Retinal pigment epithelial cell (primary cell): Measurements from ENCODE around the gene AHSG.

Source experiments
- DNase-seq: peaks from one replicate; pipeline ENCODE4 v3.0.0-alpha.2; 2010; ENCODE audit warnings: low read depth
- H3K4me3 ChIP-seq: 2 replicates; pipeline ENCODE4 v1.5.1; 2011; ENCODE audit warnings: mild to moderate bottlenecking, low read length, control low read depth, moderate library complexity
- TF ChIP-seq, protein P1 (sequence below): conservative IDR thresholded peaks from 2 replicates; pipeline ENCODE4 v1.5.1; 2011; ENCODE audit warnings: low read depth, low read length, control low read depth, inconsistent platforms

Gene AHSG

DNA sequence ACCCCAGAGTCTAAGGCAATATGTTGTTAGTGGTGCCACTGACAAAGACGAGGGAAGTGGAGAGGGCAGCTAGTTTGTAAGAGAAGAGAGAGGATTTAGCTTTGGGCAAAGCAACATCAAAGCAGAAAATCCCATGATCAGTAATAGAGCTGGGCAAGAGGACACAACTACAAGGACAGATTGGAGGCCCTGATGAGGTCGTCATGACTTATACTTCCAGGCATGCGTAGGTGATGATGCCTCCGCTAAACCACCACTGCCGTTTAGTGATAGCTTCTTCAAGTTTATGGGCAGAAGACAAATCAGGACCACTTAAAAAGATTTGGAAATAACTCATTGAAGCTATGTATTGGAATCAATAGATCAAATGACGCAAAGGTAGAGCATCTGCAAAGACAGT, 55.6 kb downstream of the AHSG start:
- DNase-seq = no peak
- no peak overlapping the region for H3K4me3 ChIP-seq

DNA sequence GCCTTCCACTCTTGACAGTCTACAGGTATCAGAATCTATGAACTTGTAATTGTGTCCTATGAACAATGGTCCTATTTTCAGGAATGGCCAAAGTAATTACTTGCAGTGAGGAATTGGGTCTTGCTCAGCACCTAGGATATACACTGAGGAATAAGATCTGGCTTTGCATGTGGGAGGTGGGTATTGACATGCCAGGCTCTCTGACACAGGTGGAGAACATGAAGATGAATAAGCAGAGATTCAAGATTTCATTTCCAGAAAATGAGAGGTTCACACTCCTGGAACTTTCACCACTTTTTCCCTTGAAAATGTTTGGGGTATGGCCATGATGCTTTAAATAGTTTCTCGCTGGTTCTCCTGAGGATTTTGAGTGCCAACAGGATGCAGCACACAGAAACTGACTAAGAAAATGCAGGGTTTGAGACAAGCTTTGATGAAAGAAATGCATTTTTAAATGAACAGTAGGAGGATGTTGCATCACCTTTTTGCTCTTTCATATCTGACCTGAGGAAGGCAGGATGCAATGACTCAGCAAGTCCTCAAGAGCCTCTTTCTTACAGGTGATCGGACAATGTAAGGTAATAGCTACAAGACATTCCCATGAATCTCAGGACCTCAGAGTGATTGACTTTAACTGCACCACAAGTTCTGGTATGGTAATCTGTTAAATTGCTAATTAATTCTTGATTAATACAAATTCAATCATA, 56.7 kb downstream of the AHSG start:
- TF ChIP-seq, protein P1, sequence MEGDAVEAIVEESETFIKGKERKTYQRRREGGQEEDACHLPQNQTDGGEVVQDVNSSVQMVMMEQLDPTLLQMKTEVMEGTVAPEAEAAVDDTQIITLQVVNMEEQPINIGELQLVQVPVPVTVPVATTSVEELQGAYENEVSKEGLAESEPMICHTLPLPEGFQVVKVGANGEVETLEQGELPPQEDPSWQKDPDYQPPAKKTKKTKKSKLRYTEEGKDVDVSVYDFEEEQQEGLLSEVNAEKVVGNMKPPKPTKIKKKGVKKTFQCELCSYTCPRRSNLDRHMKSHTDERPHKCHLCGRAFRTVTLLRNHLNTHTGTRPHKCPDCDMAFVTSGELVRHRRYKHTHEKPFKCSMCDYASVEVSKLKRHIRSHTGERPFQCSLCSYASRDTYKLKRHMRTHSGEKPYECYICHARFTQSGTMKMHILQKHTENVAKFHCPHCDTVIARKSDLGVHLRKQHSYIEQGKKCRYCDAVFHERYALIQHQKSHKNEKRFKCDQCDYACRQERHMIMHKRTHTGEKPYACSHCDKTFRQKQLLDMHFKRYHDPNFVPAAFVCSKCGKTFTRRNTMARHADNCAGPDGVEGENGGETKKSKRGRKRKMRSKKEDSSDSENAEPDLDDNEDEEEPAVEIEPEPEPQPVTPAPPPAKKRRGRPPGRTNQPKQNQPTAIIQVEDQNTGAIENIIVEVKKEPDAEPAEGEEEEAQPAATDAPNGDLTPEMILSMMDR = no peak
- H3K4me3 ChIP-seq = no peak overlapping the region
- no peak for DNase-seq

More for the DNA sequence above, 55.6 kb downstream of the AHSG start:
- TF ChIP-seq, protein P1 = no peak

DNA sequence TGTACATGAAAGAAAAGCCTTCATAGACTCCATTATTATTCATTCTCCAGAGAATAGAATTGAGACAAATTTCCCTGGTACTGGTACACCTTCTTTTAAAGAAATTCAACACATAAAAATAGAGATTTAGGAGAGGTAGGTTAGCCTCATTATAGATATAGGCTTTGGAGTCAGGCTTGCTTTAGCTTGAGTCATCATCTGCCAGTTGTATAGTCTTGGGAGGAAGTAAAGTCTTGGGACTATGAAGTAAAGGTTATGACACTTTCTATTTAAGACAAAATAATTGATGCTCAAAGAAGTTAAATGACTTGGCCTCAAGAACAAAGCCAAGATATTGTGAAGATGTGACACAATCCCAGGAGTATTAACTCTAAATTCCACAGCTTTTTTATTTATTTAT, 57.3 kb downstream of the AHSG start:
- TF ChIP-seq, protein P1 = no peak
- H3K4me3 ChIP-seq = no peak overlapping the region
- DNase-seq = no peak
